ENCODE data around the gene PRMT3.
"Not testable (repeated sequence)": the region's sequence is repeated elsewhere in the genome, so short reads cannot be mapped to it uniquely, and the experiment has no call there.

PRMT3 gene

DNA sequence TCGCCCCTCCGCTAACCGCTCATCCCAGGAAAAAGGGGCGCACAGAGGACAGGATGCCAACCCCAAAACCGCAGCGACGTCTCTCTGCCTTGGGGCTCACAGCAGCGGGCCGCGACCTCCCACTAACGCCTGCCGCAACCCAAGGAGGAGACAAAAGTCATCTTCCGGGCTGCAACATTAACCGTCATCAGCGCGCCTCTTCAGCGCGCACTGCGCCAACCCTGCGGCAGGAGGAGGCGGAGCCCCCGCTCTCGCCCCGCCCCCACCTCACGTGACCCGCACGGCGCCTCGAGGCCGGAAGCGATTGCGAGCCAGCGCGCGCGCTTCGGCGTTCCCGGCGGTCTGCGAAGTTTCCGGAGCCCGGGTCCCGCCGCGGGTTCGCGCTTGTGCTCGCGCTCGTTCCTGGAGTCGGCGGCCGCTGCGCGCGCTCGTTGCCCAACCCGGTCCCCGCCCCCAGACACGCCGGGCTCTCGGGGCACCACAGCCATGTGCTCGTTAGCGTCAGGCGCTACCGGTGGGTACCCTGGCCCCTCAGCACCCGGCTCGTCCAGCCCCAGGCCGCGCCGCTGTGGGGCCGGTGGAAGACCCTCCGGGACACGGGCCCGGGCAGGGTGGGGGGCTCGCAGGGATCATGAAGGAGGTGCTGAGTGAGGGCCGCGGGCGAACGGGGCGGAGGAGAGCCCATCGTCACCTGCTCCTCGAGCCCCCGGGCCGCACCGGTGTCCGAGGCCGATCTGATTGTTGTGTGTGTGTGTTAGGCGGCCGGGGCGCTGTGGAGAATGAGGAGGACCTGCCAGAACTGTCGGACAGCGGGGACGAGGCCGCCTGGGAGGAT lies at the start of gene PRMT3:
Gene PRMT3, plus strand, starts transcription at position 456 of the 835 bp plus-strand sequence. Its CDS starts 31 bp downstream, at position 487.
- peak; percentile 97 for DNase-seq

DNA sequence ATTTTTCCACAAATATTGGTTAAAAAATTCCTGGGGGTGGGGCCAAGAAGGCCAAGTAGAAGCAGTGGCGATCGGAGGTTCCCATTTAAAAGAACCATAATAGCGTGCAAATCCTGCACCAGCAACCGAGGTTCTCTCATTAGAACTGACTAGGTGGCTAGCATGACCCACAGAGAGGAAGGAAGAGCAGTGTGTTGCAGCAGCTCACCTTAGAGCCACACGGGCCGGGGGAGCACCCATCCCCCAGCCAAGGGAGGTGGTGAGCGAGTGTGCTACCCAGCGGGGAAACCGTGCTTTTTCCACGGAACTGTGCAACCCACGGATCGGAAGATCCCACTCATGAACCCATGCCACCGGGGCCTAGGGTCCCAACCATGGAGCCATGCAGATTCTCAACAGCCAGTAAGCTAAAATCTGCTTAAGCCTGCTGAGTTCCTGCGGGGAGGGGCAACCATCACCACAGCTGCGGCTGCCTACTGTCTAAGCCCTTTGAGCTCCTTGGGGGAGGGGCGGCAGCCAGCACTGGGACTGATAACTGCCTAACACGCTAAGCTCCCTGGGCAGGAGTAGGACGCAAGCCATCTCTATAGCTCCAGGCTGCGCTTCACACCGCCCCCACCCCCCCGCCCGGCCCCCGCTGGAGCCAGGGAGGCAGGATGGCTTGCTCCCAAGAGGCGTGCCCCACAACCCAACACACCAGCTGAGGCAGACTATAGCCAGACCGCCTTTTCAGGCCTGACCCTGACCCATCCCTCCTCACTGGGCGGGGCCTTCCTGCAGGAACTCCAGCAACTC lies 45.0 kb upstream of the PRMT3 start:
- no peak for DNase-seq

DNA sequence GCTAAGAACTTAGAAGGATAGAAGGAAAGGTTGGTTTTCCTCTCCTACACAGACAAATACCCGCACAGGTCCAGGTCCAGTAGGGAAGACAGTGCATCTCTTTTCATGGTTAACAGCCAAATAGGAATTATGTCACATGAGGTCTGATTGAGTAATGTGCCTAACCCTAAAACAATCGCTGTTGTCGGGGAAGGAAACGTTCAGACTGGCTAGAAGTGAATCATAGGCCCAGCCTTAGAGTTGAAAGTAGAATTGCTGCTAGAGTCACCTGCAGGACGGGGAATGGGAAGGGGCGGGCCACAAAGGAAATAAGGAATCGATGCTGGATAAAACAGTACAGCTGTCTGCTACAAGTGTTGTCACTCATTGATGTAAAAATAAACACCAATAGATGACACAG lies 36.4 kb upstream of the PRMT3 start:
- no peak for DNase-seq

DNA sequence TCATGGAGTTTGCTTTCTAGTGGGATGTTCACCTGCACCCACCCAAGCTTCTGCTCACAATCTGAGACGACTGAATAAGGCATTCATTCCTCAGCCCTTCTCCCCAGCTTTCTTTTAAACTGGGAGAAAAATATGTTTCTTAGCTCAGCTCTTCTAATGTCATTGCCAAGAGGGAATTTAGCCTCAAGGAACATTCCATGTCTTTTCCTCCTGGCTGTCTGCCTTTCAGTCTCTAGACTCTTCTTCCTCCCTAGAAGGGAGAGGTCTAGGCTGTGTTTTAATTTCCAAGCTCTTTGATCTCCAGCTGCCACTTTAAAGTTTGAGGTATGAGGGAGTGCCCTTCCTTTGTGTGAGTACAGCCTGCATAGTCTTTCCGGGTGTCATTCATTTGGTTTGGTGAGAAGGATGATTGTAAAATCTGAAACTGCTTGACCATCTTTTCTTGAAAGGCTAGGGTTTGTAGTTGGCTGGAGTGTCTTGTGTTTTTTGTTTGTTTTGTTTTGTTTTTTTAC lies 35.7 kb upstream of the PRMT3 start:
- no peak for DNase-seq

DNA sequence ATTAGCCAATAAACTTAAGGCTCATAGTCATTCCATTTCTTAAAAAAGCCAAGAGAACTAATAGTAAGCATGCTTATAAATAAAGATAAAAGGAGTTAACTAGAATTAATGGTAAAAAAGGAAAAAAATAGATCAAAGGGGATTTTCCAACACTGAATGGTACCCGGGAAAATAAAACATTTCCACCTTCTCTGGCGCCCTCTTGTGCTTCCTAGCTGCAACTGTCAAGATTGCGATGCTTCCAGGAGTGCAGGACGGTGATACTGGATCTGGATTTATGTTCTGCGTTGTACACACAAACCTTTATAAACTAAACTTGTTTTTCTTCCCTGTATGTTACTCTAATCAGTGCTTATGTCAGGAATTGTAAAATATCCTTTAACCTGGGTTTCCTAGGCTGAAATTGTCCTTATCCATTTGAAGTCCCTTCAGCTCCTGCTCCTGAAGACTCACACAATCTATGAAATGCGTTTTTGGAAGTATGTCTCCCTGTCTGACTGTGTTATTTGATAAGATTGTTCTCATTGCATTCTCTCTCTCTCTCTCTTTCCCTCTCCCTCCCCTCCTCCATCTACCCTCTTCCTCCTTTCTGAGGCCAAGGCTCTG lies 33.6 kb upstream of the PRMT3 start:
- peak; percentile 25 for DNase-seq

DNA sequence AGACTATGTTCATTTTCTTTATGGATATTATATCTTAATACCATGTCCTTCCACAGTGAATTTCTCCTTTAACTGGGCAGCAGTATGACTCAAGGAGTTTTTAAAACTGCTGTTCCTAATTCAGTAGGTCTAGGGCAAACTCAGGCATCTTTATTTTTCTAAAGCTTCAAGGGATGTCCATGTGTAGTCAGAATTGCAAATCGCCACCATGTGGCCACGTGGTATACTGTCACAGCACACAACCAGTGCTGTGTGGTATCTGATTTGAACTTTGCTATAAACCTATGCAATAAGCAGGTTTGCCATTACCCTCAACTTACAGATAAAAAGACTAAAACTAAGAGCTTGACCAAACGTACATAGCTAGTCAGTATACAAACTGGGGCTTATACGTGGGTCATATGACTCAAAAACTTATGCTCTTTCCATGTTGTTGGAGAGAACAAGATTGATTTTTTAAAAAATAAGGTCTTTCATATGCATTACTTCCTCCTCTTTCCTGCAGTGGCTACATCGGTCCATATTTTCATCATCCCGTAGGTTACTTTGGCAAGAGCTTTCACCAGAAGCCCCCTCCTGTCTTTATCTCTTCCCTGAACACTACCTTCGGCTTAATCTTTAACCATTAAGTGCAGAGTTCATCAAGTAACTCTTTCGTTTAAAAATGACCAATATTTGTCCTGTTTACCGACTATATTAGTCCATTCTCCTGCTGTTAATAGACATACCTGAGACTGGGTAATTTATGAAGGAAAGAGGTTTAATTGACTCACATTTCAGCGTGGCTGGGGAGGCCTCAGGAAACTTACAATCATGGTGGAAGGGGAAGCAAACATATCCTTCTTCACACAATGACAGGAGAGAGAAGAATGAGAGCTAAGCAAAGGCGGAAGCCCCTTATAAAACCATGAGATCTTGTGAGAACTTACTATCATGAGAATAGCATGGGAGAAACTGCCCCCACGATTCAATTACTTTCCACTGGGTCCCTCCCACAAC lies 32.0 kb upstream of the PRMT3 start:
- peak; percentile 33 for DNase-seq

DNA sequence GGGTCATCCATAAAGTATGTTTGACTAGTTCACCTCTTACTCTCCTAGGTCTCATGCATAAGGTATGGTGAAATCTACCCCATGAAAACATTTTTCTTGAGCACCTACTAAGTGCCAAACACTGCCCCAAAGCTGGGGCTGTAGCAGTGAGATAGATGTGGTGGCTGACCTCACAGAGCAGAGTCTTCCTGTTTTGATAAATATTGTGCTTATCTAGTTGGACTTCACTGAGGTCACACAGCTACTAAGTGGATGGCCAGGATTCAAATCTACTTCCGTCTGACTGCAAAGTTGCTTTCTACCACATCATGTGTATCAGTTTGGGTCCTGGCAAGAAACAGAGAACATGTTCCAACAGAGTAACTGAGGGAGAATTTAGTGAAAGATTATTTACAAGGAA lies 30.4 kb upstream of the PRMT3 start:
- no peak for DNase-seq

DNA sequence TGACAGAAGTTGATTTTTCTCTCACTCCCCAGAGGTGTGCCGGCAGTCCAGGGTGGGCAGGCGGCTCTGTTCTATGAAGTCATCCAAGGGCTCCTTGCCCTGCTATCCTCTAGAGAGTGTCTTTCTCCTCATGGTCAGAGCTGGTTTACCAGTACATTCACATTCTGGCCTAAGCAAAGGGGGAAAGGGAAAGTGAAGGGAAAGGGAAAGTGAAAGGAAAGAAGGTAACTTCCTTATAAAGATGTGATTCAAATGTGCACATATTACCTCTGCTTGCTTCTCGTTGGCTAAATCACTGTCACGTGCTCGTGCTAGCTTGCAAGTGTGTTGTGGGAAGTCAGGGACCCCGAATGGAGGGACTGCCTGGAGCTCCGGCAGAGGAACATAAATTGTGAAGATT lies 26.9 kb upstream of the PRMT3 start:
- DNase-seq = peak; percentile 32

DNA sequence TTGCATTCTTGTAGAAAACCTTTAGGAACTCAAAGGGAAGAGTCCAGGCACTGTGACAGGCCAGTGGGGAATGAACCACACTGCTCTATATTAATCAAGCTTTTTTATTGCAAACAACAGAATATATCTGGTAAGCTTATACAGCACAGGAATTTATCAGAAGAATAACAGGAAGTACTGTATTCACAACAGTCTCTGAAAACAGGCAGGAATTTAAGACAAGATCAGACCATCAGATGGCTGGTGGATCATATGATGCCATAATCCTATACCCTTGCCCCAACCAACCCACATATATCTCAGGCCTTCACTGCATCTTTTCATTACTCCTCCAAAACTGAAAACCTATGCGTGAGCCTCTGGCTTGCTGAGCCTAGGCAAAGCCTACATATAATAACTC lies 25.0 kb upstream of the PRMT3 start:
- DNase-seq = no peak

DNA sequence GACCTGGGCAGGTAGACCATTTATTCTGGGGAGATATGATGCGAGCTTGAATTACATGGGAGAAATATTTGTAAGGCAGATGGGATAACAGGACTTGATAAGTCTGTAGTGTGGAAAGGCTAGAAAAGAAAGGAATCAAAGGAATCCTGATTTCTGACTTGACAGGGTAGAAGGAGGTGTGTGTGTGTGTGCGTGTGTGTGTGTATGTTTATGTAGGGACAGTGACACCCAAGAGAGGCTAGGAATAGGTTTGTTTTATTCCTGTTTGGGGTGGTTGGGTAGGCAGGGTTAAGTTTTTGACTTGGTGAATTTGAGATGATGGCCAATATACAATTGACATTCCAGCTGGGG lies 24.4 kb upstream of the PRMT3 start:
- no peak for DNase-seq

DNA sequence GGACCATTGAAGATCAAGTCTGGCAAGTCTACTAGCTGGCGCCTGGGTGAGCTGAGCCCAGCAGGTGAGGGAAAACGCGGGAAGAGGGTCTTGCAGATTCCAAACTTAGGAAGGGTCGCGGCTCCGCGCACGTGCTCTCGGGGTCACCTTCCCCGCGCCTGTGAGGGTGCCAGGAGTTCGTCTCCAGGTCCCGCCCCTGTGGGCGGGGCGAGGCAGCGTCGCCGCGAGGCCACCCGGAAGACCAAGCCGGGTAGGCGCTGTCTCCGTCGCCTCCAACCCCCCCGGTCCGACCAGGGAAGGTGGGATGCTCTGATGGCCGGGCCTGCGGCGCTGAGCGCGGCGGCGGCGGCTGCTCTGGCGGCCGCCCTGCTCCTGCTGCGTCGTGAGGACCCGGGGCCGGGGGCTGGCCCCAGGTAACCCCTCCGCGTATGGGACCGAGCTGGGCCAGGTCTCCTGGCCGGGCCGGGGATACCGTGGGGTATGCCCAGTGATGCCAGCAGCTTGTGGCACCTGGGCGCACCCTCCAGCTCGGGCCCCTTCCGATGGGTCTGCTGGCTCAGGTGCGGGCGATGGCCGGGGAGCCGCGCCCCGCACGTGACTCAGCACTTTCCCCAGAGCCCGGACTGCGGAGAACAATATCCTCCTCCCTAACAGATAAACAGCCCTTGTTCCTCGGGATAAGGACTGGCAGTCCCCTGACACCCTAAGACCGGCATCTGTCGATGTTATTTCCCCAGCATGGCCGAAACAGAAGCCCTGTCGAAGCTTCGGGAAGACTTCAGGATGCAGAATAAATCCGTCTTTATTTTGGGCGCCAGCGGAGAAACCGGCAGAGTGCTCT lies 23.8 kb upstream of the PRMT3 start, which contains the start of gene HTATIP2:
Gene HTATIP2, plus strand, starts transcription at position 215 of the 841 bp plus-strand sequence. Its CDS starts 524 bp downstream, at position 739.
- peak; percentile 73 for DNase-seq

DNA sequence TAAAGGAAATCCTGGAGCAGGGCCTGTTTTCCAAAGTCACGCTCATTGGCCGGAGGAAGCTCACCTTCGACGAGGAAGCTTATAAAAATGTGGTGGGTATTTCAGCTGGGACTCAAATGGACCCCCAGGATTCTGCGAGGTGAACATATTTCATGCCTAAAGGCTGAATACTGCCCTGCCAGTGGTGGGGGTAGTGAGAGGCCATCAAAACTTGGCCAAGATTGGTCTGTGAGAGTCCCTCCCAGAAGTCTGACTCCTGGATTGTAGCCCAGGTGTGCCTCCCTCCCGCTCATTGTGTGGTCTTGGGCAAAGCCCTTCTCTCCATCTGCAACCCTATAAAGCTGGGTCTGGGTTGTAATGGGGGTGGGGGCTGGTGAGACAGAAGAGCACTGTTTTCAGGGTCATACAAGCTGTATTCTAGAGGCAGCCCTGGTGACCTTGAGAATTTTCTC lies 23.1 kb upstream of the PRMT3 start:
- no peak for DNase-seq

DNA sequence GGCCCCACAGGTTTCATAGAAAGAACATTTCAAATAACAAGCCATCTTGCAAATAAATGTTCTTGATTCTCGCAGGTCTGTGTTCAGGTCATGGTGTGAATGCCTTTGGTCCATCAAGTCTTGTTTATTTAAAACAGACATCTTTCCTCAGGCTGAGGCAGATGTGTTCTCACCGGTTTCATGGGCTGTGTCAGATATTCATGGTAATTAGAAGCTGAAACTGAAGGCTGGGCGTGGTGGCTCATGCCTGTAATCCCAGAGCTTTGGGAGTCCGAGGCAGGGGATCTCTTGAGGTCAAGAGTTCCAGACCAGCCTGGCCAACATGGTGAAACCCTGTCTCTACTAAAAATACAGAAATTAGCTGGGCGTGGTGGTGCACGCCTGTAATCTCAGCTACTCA lies 22.1 kb upstream of the PRMT3 start:
- not testable (repeated sequence) for DNase-seq

DNA sequence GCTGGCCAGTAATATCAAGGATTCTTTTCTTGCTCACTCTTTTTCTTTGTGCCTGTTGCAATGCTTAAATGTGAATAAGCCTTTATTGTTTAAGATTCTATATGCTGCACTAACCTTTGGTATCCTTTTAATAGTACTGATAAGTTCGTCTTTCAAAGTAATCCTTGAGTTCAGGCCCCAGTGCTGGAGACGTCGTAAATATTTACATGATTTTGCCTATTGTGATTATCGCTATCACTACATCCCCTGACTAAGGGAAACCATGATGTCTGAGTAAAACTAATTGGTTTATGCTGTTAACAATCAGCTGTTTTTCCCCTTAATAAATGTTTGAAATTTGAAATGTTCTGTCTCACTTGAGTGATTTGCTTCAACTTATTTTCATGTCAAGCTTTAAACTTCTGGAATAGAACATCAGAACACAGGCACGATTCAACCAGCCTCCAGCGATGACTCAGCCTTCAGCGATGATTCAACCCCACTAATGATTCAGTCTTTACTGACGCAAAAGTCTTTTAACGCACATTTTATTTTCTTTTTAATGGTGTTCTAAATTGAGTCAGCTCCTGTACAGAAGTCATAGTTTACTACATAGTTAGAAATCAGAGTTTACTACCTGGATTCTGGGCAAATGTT lies 20.1 kb upstream of the PRMT3 start:
- peak; percentile 80 for DNase-seq

DNA sequence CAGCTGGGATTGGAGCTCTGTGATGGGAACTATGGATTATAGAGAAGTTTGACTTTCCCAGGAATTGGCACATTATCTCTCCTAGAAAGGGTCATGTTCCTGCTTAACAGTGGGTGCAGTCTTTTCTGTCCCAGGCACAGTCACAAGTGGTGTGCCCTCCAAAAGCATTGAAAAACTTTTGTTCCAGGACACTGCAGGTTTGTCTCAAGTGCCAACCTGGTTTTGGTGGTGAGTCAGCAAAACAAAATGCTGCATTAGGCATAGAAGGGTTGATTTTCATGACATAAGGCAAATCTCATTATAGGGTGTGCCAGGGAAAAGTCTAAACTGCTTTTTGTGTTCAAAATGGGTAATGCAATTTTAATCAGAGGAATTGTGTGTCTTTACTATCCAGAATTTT lies 19.1 kb upstream of the PRMT3 start:
- DNase-seq = no peak

DNA sequence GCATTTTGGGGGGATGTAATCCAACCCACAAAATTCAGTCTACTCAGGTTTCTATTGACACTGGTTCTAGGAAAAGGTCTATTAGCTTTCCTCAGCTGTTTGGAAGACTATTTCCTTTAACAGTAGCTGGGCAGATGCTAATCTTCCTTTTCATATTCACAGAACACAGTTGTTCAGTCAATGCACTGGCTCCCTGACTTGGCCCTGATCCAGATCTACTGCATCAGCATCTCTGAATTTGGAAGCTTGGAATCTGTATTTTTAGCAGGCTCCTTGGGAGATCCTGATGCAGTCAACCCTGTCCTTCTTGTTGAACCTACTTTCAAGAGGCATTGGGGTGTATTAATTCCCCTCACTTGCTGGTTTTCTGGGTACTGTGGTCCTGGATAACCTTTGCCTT lies 17.7 kb upstream of the PRMT3 start:
- DNase-seq = no peak

DNA sequence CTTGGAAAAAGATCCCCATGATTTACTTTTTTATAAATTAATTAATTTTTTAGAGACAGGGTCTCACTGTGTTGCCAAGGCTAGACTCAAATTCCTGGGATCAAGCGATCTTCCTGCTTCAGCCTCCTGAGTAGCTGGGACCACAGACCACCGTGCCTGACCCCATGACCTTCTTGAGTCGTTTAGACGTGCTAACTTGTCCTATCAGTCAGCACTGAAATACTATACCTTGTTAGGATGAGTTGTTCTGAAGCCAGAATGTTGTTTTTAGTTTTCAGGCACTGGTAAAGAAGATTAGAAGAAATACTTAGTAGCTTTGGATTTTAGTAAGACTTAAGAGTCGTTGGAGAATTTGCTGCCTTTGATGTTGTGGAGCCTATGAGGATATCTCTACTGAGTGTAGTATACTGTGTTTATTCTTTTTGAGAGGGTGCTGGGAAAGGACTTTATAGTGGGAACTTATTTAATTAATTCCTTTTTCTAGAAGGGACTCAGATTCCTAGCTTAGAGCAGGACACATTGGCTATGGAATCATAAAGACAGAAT lies 15.4 kb upstream of the PRMT3 start:
- DNase-seq = no peak

DNA sequence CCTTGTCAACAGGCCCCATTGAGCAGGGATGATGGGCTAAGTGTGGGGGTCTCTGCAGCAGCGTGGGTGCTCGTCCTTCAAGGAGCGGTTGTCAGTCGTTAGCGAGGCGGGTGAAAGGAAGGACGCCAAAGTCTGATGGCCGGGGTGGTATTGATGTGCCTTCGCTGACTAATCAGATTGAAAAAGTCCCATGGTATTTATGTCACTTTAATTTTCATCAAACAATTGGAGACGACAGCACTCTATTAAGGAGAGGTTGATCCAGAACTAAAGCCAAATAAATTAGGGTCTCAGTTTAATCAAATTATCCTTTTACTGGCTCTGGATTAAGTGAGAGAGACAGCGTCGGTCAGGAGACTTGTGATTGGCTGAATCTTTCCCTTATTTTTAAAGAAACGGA lies 14.4 kb upstream of the PRMT3 start:
- DNase-seq = no peak

DNA sequence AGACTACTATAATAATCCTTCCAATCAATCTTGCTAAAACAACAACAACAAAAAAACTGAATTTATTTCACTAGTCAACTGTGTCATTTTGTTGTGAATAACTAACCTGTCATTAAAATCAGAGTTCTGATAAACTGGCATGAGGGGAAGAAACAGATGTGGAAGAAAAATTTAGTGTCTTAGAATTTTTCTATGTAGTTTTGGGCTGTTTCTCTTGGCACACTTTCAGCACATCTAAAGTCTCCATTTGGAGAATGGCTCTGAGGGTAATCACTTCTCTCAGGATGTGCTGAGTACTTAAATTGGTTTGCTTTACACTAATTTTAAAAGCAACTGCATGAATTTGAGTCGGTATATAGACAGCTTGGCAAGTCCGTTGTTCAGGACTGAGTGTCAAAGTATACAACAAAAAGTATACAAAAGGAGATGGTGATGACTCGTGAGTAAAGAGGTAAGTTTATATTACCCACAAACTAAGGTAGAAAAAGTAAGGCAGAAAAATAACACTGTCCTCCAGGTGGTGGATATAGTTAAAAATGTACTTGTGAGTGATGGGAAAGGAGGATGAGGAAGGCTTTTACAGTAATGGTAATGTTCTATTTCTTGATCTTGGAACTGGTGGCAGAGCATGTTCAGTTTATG lies 13.8 kb upstream of the PRMT3 start:
- DNase-seq = no peak

Data from stimulated activated CD4-positive, alpha-beta T cell treated with anti-CD3 and anti-CD28 coated beads, Interleukin-4, amount 100 ng/mL, for 24 hours (primary cell).